GM12801 (cell line): ENCODE results near the gene NSG2.

ENCODE experiments used
- CTCF ChIP-seq: IDR thresholded peaks from one replicate; pipeline ENCODE4 v1.5.1; 2011; ENCODE audit warnings: control low read depth; ENCODE audit not compliant: insufficient read length; ENCODE audit errors: extremely low read depth

The NSG2 gene

GRCh38 chr5:174052636-174053035 is 7.1 kb downstream of the NSG2 start:
- TF ChIP-seq CTCF, result no peak

GRCh38 chr5:174053905-174054304 is 8.4 kb downstream of the NSG2 start:
- no peak for TF ChIP-seq CTCF

- TF ChIP-seq CTCF, result no peak
These were observed 10.8 kb downstream of the NSG2 start for GRCh38 chr5:174056064-174056847.

GRCh38 chr5:174057206-174057605 is 11.7 kb downstream of the NSG2 start:
- TF ChIP-seq CTCF, result no peak

- TF ChIP-seq CTCF, result no peak
These were observed 13.1 kb downstream of the NSG2 start for GRCh38 chr5:174058433-174059122.

GRCh38 chr5:174059247-174059646 is 13.7 kb downstream of the NSG2 start:
- no peak for TF ChIP-seq CTCF

- no peak for TF ChIP-seq CTCF
These were observed 17.7 kb downstream of the NSG2 start for GRCh38 chr5:174063082-174063756.
